Right lobe of liver (tissue), 4 donors: ENCODE data around the gene MYH9.

Experiments
- CTCF ChIP-seq, 4 donors: fragments of 200-600 bp in 3 of 4; fragments of 450-650 bp in 1 of 4; IDR thresholded peaks; one replicate each; pipeline versions ENCODE4 v1.5.1 to v1.8.0; 2016 to 2022; ENCODE audit warnings: antibody characterized with exemption in 4 of 4, mild to moderate bottlenecking in 2 of 4
- POLR2A ChIP-seq: fragments of 450-650 bp; IDR thresholded peaks from one replicate; pipeline ENCODE4 v1.6.1; 2017; ENCODE audit warnings: antibody characterized with exemption, mild to moderate bottlenecking
- donor health status: DM: no; HTN: no; CAD: no.
- donor health status: DM: no; HTN: no; CAD: no.
- donor health status: DM: no; HTN: yes; CAD: no.

- TF ChIP-seq POLR2A (no peak), CTCF (IDR thresholded peaks at IDR 0.05) (no peak)
Observed at GRCh38 chr22:36375071-36375980, 12.4 kb downstream of the MYH9 start.
